Right ventricle myocardium inferior (tissue), 1 donor: ENCODE data around the gene DUSP14. TPM values are rescaled to one million over a fixed set of nuclear protein-coding genes. Genes with fewer than 3 reads are reported as not detected.

Experiments used
- ATAC-seq: fragments of 200-7000 bp; cut with Tn5 transposase; one replicate; pipeline ENCODE4 v1.9.1; 2020; ENCODE audit warnings: mild to moderate bottlenecking, moderate library complexity
- DNase-seq: peaks from one replicate; pipeline ENCODE4 v3.0.0; 2021; ENCODE audit errors: missing footprints
- intact Hi-C: fragments of 100-400 bp; cut with DNase I; formaldehyde crosslinking; loops from one replicate; pipeline ENCODE4 v1.11.0; 2022
- total RNA-seq: library from RNA; stranded (reverse); fragmentation: NEBNext Ultra II Directional; extraction: Animal tissue kit (Norgen Biotek cat#: 25700); gene quantifications from one replicate; pipeline ENCODE4 v1.2.1, GENCODE V29; 2021
- donor health status: DM: no; HTN: yes; CAD: no; lungs with severe emphysema.

Gene DUSP14
- total RNA-seq, 1 donor from 2014 or later = 21.5 TPM

DNA sequence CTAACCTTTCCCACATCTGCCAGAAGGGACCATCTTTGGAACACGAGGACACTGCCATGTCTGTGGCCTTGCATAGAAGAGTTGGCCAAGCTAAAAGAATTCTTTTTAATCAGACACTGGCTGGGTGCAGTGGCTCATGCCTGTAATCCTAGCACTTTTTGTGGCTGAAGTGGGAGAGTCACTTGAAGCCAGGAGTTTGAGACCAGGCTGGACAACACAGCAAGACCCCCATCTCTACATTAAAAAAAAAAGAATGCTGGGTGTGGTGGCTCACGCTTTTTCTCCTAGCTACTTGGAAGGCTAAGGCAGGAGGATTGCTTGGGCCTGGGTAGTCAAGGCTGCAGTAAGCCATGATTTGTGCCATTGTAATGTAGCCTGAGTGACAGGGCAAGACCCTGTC, 9.3 kb upstream of the DUSP14 start:
- no peak for DNase-seq
- intact Hi-C loops = no loop called here
- ATAC-seq = no peak

GRCh38 chr17:37481001-37481665, 8.6 kb upstream of the DUSP14 start:
- intact Hi-C loops = no loop called here
- DNase-seq (no peak), ATAC-seq (no peak)

DNA sequence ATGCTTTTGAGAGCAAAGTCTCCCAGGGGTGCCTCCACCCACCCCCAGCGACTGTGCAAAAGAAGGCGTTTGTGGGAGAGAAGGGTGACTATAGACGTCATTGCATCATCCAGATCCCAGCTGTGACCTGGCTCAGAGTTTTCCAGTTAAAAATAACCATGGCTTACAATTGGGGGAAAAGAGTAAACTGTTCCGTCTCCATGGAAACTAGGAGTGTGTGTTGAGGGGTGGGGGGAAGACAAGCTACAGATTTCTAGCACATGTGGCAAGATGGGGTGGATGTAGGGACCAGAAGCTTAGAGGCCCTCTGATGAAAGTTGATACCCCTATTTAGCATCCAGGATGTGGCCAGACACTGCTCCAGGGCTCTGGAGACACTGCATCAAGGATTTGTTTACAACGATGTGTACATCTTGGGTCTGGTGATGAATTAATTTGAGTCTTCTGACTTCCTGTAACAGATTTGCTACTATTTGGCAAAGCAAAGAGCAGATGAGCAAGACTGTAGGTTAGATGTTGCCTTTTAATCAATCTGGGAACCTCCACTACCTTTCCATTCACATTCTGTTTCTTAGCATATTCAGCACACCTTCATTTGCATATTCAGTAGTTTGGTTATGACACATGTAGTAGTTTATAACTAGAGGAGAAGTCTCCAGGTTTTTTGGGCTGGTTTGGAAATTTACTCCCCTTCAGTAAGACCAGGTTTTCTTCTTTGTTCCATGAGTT, 6.2 kb upstream of the DUSP14 start:
- DNase-seq (no peak), ATAC-seq (peak; percentile 58)
- intact Hi-C loops = no loop called here

GRCh38 chr17:37485938-37486570, 3.6 kb upstream of the DUSP14 start:
- DNase-seq (no peak), ATAC-seq (no peak)
- intact Hi-C loops = loop anchor here (5.0 kb wide), 2 partner anchors 79 to 129 kb away; partner anchors contain the start of genes ACACA and TADA2A

DNA sequence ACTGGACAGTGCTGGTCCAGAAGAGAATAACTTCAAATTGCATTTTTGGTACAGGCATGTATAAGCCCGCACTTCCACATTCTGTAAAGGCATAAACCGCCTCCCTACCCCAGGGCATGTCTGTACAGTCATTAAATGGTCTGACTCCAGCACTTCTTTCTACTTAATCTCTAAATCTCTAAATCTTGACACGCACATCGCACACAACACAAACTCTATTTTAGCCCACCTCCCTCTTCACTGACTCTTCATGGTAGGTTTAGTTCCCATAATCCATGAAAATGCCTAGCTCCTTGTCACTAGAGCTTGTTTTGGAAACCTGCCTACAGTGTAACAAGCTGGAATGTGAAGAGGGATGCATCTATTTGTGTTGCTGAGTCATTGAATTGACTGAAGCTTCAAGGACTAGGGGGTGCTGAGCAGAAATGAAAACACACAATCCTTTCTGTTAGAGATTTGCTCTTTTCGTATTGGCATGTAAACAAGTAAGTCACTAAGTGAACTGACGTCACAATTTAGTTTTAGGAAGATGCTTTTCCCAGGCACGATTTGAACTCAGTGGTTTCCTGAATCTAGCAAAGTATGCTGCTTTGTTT, 1.6 kb upstream of the DUSP14 start:
- ATAC-seq (peak; percentile 26), DNase-seq (no peak)
- intact Hi-C loops = loop anchor here (5.0 kb wide), 2 partner anchors 81 to 131 kb away; partner anchors contain the start of genes ACACA and TADA2A

GRCh38 chr17:37488607-37489196, 989 bp upstream of the DUSP14 start:
- intact Hi-C loops = loop anchor here (5.0 kb wide), 2 partner anchors 81 to 131 kb away; partner anchors contain the start of genes ACACA and TADA2A
- ATAC-seq = peak; percentile 52
- peak; percentile 78 for DNase-seq

GRCh38 chr17:37490022-37490587, 414 bp downstream of the DUSP14 start:
- DNase-seq = peak; percentile 87
- intact Hi-C loops = no loop called here
- ATAC-seq = peak; percentile 55

GRCh38 chr17:37490638-37491614, 1.2 kb downstream of the DUSP14 start:
- ATAC-seq (peak; percentile 18), DNase-seq (no peak)
- intact Hi-C loops = no loop called here

DNA sequence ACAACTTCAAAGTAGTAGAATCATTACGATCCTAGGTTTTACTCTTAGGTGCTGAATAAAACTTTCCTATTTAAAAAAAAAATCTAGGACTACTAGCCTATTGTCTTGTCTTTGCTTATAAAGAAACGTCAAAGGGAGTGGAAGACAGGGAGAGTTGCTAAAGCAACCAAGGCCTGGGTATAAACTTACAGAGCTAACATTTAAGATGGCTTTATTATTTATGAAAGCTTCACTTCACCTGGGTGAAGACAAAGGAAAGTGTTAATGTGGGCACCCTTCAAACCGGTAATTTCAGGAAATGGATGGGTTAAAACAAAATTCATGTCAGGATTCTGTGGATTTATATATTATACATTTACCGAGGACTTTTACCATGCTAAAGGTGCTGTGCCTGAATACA, 2.5 kb downstream of the DUSP14 start:
- intact Hi-C loops = no loop called here
- ATAC-seq (no peak), DNase-seq (no peak)

- ATAC-seq (no peak), DNase-seq (no peak)
- intact Hi-C loops = no loop called here
Observed at GRCh38 chr17:37493249-37494027, 3.7 kb downstream of the DUSP14 start.

DNA sequence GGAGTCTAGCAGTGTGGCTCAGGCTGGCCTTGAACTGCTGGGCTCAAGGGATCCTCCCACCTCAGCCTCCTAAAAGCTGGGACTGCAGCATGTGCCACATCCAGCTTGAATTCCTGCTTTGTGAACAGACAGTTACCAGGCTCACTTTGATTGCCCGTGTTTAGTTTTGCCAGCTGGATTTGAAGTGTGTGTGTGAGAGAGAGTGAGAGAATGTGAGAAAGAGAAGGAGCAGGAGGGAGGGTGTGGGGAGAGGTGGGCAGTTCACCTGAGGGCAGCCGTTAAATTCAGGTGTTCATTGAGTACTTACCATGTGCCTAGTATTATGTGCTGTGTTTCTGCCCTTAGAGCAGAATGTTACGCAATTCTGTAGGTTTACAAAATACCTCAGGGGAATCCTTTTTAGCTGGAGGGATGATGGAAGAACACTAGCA, 4.7 kb downstream of the DUSP14 start:
- ATAC-seq = no peak
- intact Hi-C loops = no loop called here
- no peak for DNase-seq

GRCh38 chr17:37494971-37495370, 5.3 kb downstream of the DUSP14 start:
- DNase-seq (no peak), ATAC-seq (no peak)
- intact Hi-C loops = no loop called here

- ATAC-seq (no peak), DNase-seq (no peak)
- intact Hi-C loops = no loop called here
Observed at GRCh38 chr17:37500378-37500777, 10.7 kb downstream of the DUSP14 start.

DNA sequence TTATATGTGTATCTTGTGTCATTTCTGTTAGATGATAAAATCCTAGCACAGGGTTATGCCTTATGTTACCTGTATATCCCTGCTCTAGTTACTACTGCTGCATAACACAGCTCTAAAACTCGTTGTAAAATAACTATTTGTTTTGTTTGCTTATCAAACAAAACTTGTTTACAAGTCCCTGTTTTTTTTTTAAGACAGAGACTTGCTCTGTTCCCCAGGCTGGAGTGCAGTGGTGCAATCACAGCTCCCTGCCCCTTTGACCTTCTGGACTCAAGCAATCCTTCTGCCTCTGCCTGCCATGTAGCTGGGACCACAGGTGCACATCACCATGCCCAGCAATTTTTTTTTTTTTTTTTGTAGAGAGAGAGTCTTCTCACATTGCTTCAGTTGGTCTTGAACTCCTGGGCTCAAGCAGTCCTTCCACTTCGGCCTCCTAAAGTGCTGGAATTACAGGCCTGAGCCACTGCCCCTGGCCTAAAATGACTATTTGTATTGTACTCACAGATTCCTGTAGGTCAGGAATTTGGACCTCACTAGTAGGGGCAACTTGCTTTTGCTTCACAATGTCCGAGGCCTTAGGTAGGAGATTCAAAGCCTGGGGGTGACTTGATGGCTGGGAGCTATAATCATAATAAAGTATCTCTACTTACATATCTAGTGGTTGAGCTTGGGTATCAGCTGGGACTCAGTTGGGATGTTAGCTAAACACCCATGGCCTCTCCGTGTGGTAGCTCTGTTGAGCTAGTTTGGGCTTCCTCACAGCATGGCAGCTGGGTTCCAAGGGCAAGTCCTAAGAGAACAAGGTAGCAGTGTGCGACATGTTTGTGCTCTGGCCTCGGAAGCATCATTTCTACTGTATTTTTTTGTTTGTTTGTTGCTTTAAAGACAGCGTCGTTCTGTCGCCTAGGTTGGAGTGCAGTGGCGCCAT, 12.6 kb downstream of the DUSP14 start:
- intact Hi-C loops = no loop called here
- ATAC-seq = no peak
- no peak for DNase-seq

- intact Hi-C loops = no loop called here
- no peak for ATAC-seq
- no peak for DNase-seq
Observed at GRCh38 chr17:37503148-37503547, 13.5 kb downstream of the DUSP14 start.

DNA sequence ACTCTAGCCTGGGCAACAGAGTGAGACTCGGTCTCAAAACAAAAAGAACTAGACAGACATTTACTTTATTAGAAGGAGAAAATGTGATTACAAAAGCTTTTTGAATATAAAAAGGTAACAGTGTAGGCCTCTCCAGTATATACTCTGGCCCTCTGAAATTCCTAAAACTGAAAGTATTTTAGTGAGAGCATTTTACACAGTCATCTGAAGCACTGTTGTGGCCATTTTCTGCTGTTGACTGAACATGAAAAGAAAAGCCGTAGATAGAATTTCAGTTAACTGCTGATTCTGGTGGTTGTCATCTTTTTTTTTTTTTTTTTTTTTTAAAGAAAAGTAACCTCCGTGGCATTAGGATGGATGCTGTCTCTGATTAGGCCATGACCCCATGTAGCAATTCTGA, 15.6 kb downstream of the DUSP14 start:
- no peak for DNase-seq
- no peak for ATAC-seq
- intact Hi-C loops = no loop called here
